Peyer's patch (tissue), 4 donors: ENCODE measurements around the gene PGAP1. TPM values are rescaled to one million over a fixed set of nuclear protein-coding genes. Genes with fewer than 3 reads are reported as not detected.

ENCODE experiments used
- DNase-seq, 3 donors: peaks; one replicate each; pipeline ENCODE4 v3.0.0-alpha.2; 2017 to 2019
- H3K27ac ChIP-seq, 4 donors: fragments of 200-600 bp; sonication (generic); one replicate each; pipeline ENCODE4 v1.5.1; 2016 to 2019
- H3K27me3 ChIP-seq, 2 donors: fragments of 200-600 bp; sonication (generic); one replicate each; pipeline ENCODE4 v1.5.1; 2019
- H3K36me3 ChIP-seq, 3 donors: fragments of 200-600 bp; sonication (generic); one replicate each; pipeline ENCODE4 v1.5.1; 2016 to 2019
- H3K4me1 ChIP-seq, 4 donors: fragments of 200-600 bp; sonication (generic); one replicate each; pipeline ENCODE4 v1.5.1; 2016 to 2019
- H3K4me3 ChIP-seq, 4 donors: fragments of 200-600 bp; sonication (generic); 1 replicate in 3 of 4; 2 replicates in 1 of 4; pipeline ENCODE4 v1.5.1; 2016 to 2019; ENCODE audit warnings: mild to moderate bottlenecking in 1 of 4
- H3K9me3 ChIP-seq, 4 donors: fragments of 200-600 bp; sonication (generic); one replicate each; pipeline ENCODE4 v1.5.1; 2016 to 2019; ENCODE audit warnings: mild to moderate bottlenecking in 1 of 4
- CTCF ChIP-seq, 6 experiments: fragments of 450-650 bp in 4 of 6; fragments of 200-600 bp in 2 of 6; sonication (generic) in 1 of 6; IDR thresholded peaks; one replicate each; pipeline ENCODE4 v1.5.1; 2017 to 2019; ENCODE audit warnings: antibody characterized with exemption in 6 of 6, mild to moderate bottlenecking in 3 of 6, moderate library complexity in 1 of 6
- POLR2A ChIP-seq, 2 donors: fragments of 450-650 bp; IDR thresholded peaks; one replicate each; pipeline ENCODE4 v1.5.1; 2017; ENCODE audit warnings: antibody characterized with exemption in 2 of 2, mild to moderate bottlenecking in 2 of 2, moderate library complexity in 2 of 2
- total RNA-seq, 4 donors: library from RNA; depleted of rRNA; stranded (reverse); fragments of >200 nt; gene quantifications; one replicate each; pipeline ENCODE4 v1.1.0, GENCODE V29; 2016

Gene PGAP1
- total RNA-seq, 4 donors from 2014 or later, result 15.7 to 41.2 (median 25.9) TPM

- Histone ChIP-seq H3K27ac (no peak overlapping the region), H3K36me3 (no peaks in the 10 kb centered on the region), H3K9me3 (no peaks in the 10 kb centered on the region), H3K4me1 (peaks cover 0 to 3% (median 0%) of the 10 kb centered on the region in 4 donors), H3K4me3 (no peak overlapping the region), H3K27me3 (no peaks in the 10 kb centered on the region)
- no peak for DNase-seq
- no peak for TF ChIP-seq CTCF (IDR thresholded peaks at IDR 0.05)
- TF ChIP-seq POLR2A (IDR thresholded peaks at IDR 0.05), result no peak
These were observed 41.3 kb upstream of the PGAP1 start for GRCh38 chr2:196967775-196968174.

GRCh38 chr2:196967116-196967515 is 40.6 kb upstream of the PGAP1 start:
- Histone ChIP-seq H3K27me3 (no peaks in the 10 kb centered on the region), H3K36me3 (no peaks in the 10 kb centered on the region), H3K27ac (peak overlapping the region in 2 of 4 donors; percentile 42 to 48), H3K4me3 (peak overlapping the region in 2 of 4 donors; percentile 12 to 30), H3K4me1 (peaks cover 0 to 3% (median 0%) of the 10 kb centered on the region in 4 donors), H3K9me3 (no peaks in the 10 kb centered on the region)
- DNase-seq, result no peak
- TF ChIP-seq POLR2A (IDR thresholded peaks at IDR 0.05) (no peak), CTCF (IDR thresholded peaks at IDR 0.05) (no peak)

GRCh38 chr2:196966061-196966460 is 39.6 kb upstream of the PGAP1 start:
- peaks cover 0 to 3% (median 0%) of the 10 kb centered on the region in 4 donors for H3K4me1 ChIP-seq
- no peaks in the 10 kb centered on the region for H3K9me3 ChIP-seq
- TF ChIP-seq POLR2A (IDR thresholded peaks at IDR 0.05) (no peak), CTCF (IDR thresholded peaks at IDR 0.05) (no peak)
- DNase-seq, result no peak
- no peaks in the 10 kb centered on the region for H3K36me3 ChIP-seq
- peak overlapping the region in 3 of 4 donors; percentile 28 to 48 (median 42) for H3K27ac ChIP-seq
- H3K4me3 ChIP-seq, result peak overlapping the region in 2 of 4 donors; percentile 12 to 30
- H3K27me3 ChIP-seq, result no peaks in the 10 kb centered on the region

- Histone ChIP-seq H3K4me3 (no peak overlapping the region), H3K27me3 (no peaks in the 10 kb centered on the region), H3K27ac (no peak overlapping the region), H3K36me3 (no peaks in the 10 kb centered on the region), H3K9me3 (no peaks in the 10 kb centered on the region), H3K4me1 (peaks cover 0 to 3% (median 0%) of the 10 kb centered on the region in 4 donors)
- DNase-seq, result no peak
- TF ChIP-seq POLR2A (IDR thresholded peaks at IDR 0.05) (no peak), CTCF (IDR thresholded peaks at IDR 0.05) (no peak)
These were observed 39.1 kb upstream of the PGAP1 start for GRCh38 chr2:196965651-196966050.

- Histone ChIP-seq H3K4me3 (no peak overlapping the region), H3K27ac (no peak overlapping the region), H3K9me3 (no peaks in the 10 kb centered on the region), H3K27me3 (no peaks in the 10 kb centered on the region), H3K36me3 (no peaks in the 10 kb centered on the region), H3K4me1 (peaks cover 0 to 3% (median 0%) of the 10 kb centered on the region in 4 donors)
- TF ChIP-seq CTCF (IDR thresholded peaks at IDR 0.05) (no peak), POLR2A (IDR thresholded peaks at IDR 0.05) (no peak)
- no peak for DNase-seq
These were observed 37.5 kb upstream of the PGAP1 start for GRCh38 chr2:196963961-196964360.

GRCh38 chr2:196963043-196963442 is 36.5 kb upstream of the PGAP1 start:
- peaks cover 0 to 3% (median 0%) of the 10 kb centered on the region in 4 donors for H3K4me1 ChIP-seq
- DNase-seq, result no peak
- TF ChIP-seq POLR2A (IDR thresholded peaks at IDR 0.05), result no peak
- no peak for TF ChIP-seq CTCF (IDR thresholded peaks at IDR 0.05)
- no peaks in the 10 kb centered on the region for H3K9me3 ChIP-seq
- no peak overlapping the region for H3K4me3 ChIP-seq
- H3K27me3 ChIP-seq, result no peaks in the 10 kb centered on the region
- no peaks in the 10 kb centered on the region for H3K36me3 ChIP-seq
- no peak overlapping the region for H3K27ac ChIP-seq
